Adrenal gland (tissue), 12 donors: ENCODE data around the gene BICDL1. TPM values are rescaled to one million over a fixed set of nuclear protein-coding genes. Genes with fewer than 3 reads are reported as not detected.

ENCODE experiments used
- DNase-seq, 7 donors: peaks; one replicate each; pipeline ENCODE4 v3.0.0-alpha.2; 2019 to 2020
- H3K27ac ChIP-seq, 5 donors: fragments of 200-600 bp; sonication (generic) in 4 of 5; 1 replicate in 3 of 5; 2 replicates in 2 of 5; pipeline versions ENCODE4 v1.5.1 to v1.8.0; 2016 to 2020; ENCODE audit warnings: mild to moderate bottlenecking in 1 of 5
- H3K27me3 ChIP-seq: fragments of 200-600 bp; 2 replicates; pipeline ENCODE4 v1.8.0; 2021
- H3K36me3 ChIP-seq, 2 donors: fragments of 200-600 bp; replicated peaks in 1 of 2; 1 replicate in 1 of 2; 2 replicates in 1 of 2; pipeline versions ENCODE4 v1.5.1 to v1.8.0; 2018 to 2022
- H3K4me1 ChIP-seq, 2 donors: fragments of 200-600 bp; replicated peaks in 1 of 2; 1 replicate in 1 of 2; 2 replicates in 1 of 2; pipeline versions ENCODE4 v1.5.1 to v1.8.0; 2018 to 2021
- H3K4me3 ChIP-seq, 4 donors: fragments of 200-600 bp; sonication (generic) in 3 of 4; one replicate each; pipeline ENCODE4 v1.5.1; 2016 to 2018
- H3K9me3 ChIP-seq, 3 donors: fragments of 200-600 bp; sonication (generic) in 1 of 3; replicated peaks in 1 of 3; 1 replicate in 2 of 3; 2 replicates in 1 of 3; pipeline versions ENCODE4 v1.5.1 to v1.8.0; 2016 to 2021
- CTCF ChIP-seq, 6 experiments: fragments of 450-650 bp in 4 of 6; fragments of 200-600 bp in 2 of 6; sonication (generic) in 1 of 6; IDR thresholded peaks; 1 replicate in 5 of 6; 2 replicates in 1 of 6; pipeline versions ENCODE4 v1.5.1 to v1.8.0; 2016 to 2021; ENCODE audit warnings: antibody characterized with exemption in 6 of 6, mild to moderate bottlenecking in 2 of 6, moderate library complexity in 1 of 6
- POLR2A ChIP-seq, 2 donors: fragments of 450-650 bp; IDR thresholded peaks; one replicate each; pipeline ENCODE4 v1.6.1; 2017; ENCODE audit warnings: antibody characterized with exemption in 2 of 2, mild to moderate bottlenecking in 2 of 2, moderate library complexity in 1 of 2
- WGBS, 4 donors: extraction: QIAGEN DNeasy Blood & Tissue Kit in 2 of 4; methylation state at CpG; one replicate each; pipeline versions ENCODE4 v1.1.5 to v1.1.7; 2013 to 2017; 5-methylcytosine and 5-hydroxymethylcytosine counted together
- intact Hi-C, 2 donors: fragments of 100-400 bp; cut with DNase I; formaldehyde crosslinking; loops; one replicate each; pipeline versions ENCODE4 v1.14.1 to v1.15.0; 2022 to 2023
- polyA plus RNA-seq, 3 donors: library from polyadenylated mRNA; stranded (reverse); fragments of 200-250 nt in 2 of 3; fragments of 350-450 nt in 1 of 3; fragmentation: Illumina TruSeq in 1 of 3; extraction: RNeasy Lipid Tissue Mini Kit (QIAGEN cat#74804) in 1 of 3; gene quantifications; one replicate each; pipeline ENCODE4 v1.2.3, GENCODE V29; 2013 to 2014
- total RNA-seq, 9 donors: library from RNA; depleted of rRNA in 4 of 9; stranded (reverse); fragments of >200 nt in 4 of 9; fragments of 120-200 nt in 1 of 9; fragmentation: NEBNext Ultra II Directional in 1 of 9; extraction: Animal tissue kit (Norgen Biotek cat#: 25700) in 1 of 9; gene quantifications; one replicate each; pipeline versions ENCODE4 v1.1.0 to v1.2.4, GENCODE V29; 2013 to 2023
- donor health status: healthy with polysubstance abuse.
- donor health status: Bipolar disorder and iron deficiency.
- donor health status: DM: yes; HTN: yes; CAD: no.
- donor health status: DM: no; HTN: no; CAD: no.
- donor health status: DM: no; HTN: no; CAD: no.
- donor health status: DM: yes; HTN: yes; CAD: no.

The BICDL1 gene
- total and polyA plus RNA-seq, 12 donors = 0.35 to 24.0 (median 2.7) TPM

GRCh38 chr12:120062976-120063579, 74.0 kb downstream of the BICDL1 start:
- no peak for DNase-seq
- H3K27me3 ChIP-seq = no peaks in the 10 kb centered on the region
- H3K9me3 ChIP-seq = no peaks in the 10 kb centered on the region
- no peak overlapping the region for H3K4me3 ChIP-seq
- no peak for TF ChIP-seq POLR2A (IDR thresholded peaks at IDR 0.05)
- no peak for TF ChIP-seq CTCF (IDR thresholded peaks at IDR 0.05)
- H3K27ac ChIP-seq = no peak overlapping the region
- H3K4me1 ChIP-seq = no peaks in the 10 kb centered on the region
- WGBS, 4 donors = 85 to 92% (median 89%) methylated on average over 3 of the region's 3 CpGs
- intact Hi-C loops = no loop called here
- no peaks in the 10 kb centered on the region for H3K36me3 ChIP-seq

- DNase-seq = no peak
- H3K4me3 ChIP-seq = no peak overlapping the region
- H3K36me3 ChIP-seq = no peaks in the 10 kb centered on the region
- intact Hi-C loops = no loop called here
- H3K4me1 ChIP-seq = no peaks in the 10 kb centered on the region
- no peak for TF ChIP-seq POLR2A (IDR thresholded peaks at IDR 0.05)
- no peak for TF ChIP-seq CTCF (IDR thresholded peaks at IDR 0.05)
- H3K27me3 ChIP-seq = no peaks in the 10 kb centered on the region
- H3K27ac ChIP-seq = no peak overlapping the region
- WGBS, 4 donors = 65 to 80% (median 74%) methylated on average over 16 of the region's 16 CpGs
- H3K9me3 ChIP-seq = no peaks in the 10 kb centered on the region
These were observed 75.3 kb downstream of the BICDL1 start for GRCh38 chr12:120064054-120064940.

- DNase-seq = no peak
- TF ChIP-seq CTCF (IDR thresholded peaks at IDR 0.05) = no peak
- no peak for TF ChIP-seq POLR2A (IDR thresholded peaks at IDR 0.05)
- intact Hi-C loops = no loop called here
- H3K27me3 ChIP-seq = no peaks in the 10 kb centered on the region
- no peaks in the 10 kb centered on the region for H3K36me3 ChIP-seq
- H3K27ac ChIP-seq = no peak overlapping the region
- H3K4me3 ChIP-seq = no peak overlapping the region
- 88 to 100% (median 92%) methylated on average over 1 of the region's 1 CpG for WGBS, 4 donors
- no peaks in the 10 kb centered on the region for H3K4me1 ChIP-seq
- no peaks in the 10 kb centered on the region for H3K9me3 ChIP-seq
These were observed 76.4 kb downstream of the BICDL1 start for GRCh38 chr12:120065472-120065871.

- Histone ChIP-seq H3K27ac (no peak overlapping the region), H3K27me3 (no peaks in the 10 kb centered on the region), H3K9me3 (no peaks in the 10 kb centered on the region), H3K4me1 (no peaks in the 10 kb centered on the region), H3K4me3 (no peak overlapping the region), H3K36me3 (no peaks in the 10 kb centered on the region)
- 85 to 97% (median 94%) methylated on average over 2 of the region's 2 CpGs for WGBS, 4 donors
- DNase-seq = no peak
- TF ChIP-seq POLR2A (IDR thresholded peaks at IDR 0.05) (no peak), CTCF (IDR thresholded peaks at IDR 0.05) (no peak)
- intact Hi-C loops = no loop called here
These were observed 77.3 kb downstream of the BICDL1 start for GRCh38 chr12:120066341-120066740.
